ENCODE results near the gene FLT4.

The FLT4 gene

GRCh38 chr5:180592176-180592575 lies 57.2 kb downstream of the FLT4 start:
- DNase-seq (ENCODE audit: low read depth) = no peak

- no peak for DNase-seq (ENCODE audit: low read depth)
These were observed 58.0 kb downstream of the FLT4 start, which contains the start of gene SCGB3A1 for GRCh38 chr5:180591311-180591887. TSS of gene SCGB3A1 (minus strand) at chr5:180591499. CDS start at chr5:180591462, 37 bp downstream.

GRCh38 chr5:180590543-180591310 lies 58.7 kb downstream of the FLT4 start:
- no peak for DNase-seq (ENCODE audit: low read depth)

- DNase-seq (ENCODE audit: low read depth) = no peak
These were observed 59.4 kb downstream of the FLT4 start for GRCh38 chr5:180589771-180590542.

GRCh38 chr5:180586870-180587269 lies 62.5 kb downstream of the FLT4 start:
- no peak for DNase-seq (ENCODE audit: low read depth)

- DNase-seq (ENCODE audit: low read depth) = no peak
These were observed 63.2 kb downstream of the FLT4 start for GRCh38 chr5:180586204-180586603.

GRCh38 chr5:180583738-180584137 lies 65.7 kb downstream of the FLT4 start:
- DNase-seq (ENCODE audit: low read depth) = no peak

GRCh38 chr5:180580681-180581080 lies 68.7 kb downstream of the FLT4 start:
- no peak for DNase-seq (ENCODE audit: low read depth)

GRCh38 chr5:180575571-180575970 lies 73.8 kb downstream of the FLT4 start:
- DNase-seq (ENCODE audit: low read depth) = no peak

GRCh38 chr5:180568914-180569313 lies 80.5 kb downstream of the FLT4 start:
- no peak for DNase-seq (ENCODE audit: low read depth)

- no peak for DNase-seq (ENCODE audit: low read depth)
These were observed 85.4 kb downstream of the FLT4 start for GRCh38 chr5:180563994-180564393.

- no peak for DNase-seq (ENCODE audit: low read depth)
These were observed 91.2 kb downstream of the FLT4 start for GRCh38 chr5:180558232-180558631.

- no peak for DNase-seq (ENCODE audit: low read depth)
These were observed 92.1 kb downstream of the FLT4 start for GRCh38 chr5:180557217-180557809.

GRCh38 chr5:180555168-180555921 lies 94.1 kb downstream of the FLT4 start:
- no peak for DNase-seq (ENCODE audit: low read depth)

- no peak for DNase-seq (ENCODE audit: low read depth)
These were observed 95.9 kb downstream of the FLT4 start for GRCh38 chr5:180553530-180553929.
